ENCODE results near the gene IFI6. TPM values are rescaled to one million over a fixed set of nuclear protein-coding genes. Genes with fewer than 3 reads are reported as not detected.

The IFI6 gene
- total RNA-seq, 1 experiment from 2014 or later, result 14.8 TPM

GRCh38 chr1:27638805-27639204 lies 33.2 kb downstream of the IFI6 start (continued):
- TF ChIP-seq REST (IDR thresholded peaks at IDR 0.05; ENCODE audit: low read depth) (no peak), SP1 (IDR thresholded peaks at IDR 0.05; ENCODE audit: low read depth) (no peak)

- Histone ChIP-seq H3K9me3 (ENCODE audit: control insufficient read depth in 1 of 2, insufficient read depth in 1 of 2, low read depth in 1 of 2, low read length in 2 of 2) (no peaks in the 10 kb centered on the region), H3K4me2 (ENCODE audit: low read length) (no peak overlapping the region), H3K4me3 (replicated peaks in 1 of 2; ENCODE audit: low read depth in 1 of 2, low read length in 2 of 2) (no peak overlapping the region), H3K27me3 (ENCODE audit: insufficient read depth, low read length) (no peaks in the 10 kb centered on the region), H3K4me1 (ENCODE audit: control insufficient read depth in 1 of 2, insufficient read depth in 2 of 2, low read length in 2 of 2) (peaks cover 0 to 3% of the 10 kb centered on the region in 2 experiments; a peak in 1 of 4 replicates), H3K9me2 (ENCODE audit: insufficient read depth) (no peaks in the 10 kb centered on the region), H3K79me2 (ENCODE audit: insufficient read depth, low read length) (no peaks in the 10 kb centered on the region), H3K27ac (ENCODE audit: low read depth, low read length) (no peak overlapping the region), H4K20me1 (ENCODE audit: insufficient read depth) (no peaks in the 10 kb centered on the region), H3K9ac (ENCODE audit: low read length) (no peak overlapping the region), H3K36me3 (ENCODE audit: control insufficient read depth in 1 of 2, insufficient read depth in 2 of 2, low read length in 2 of 2) (no peaks in the 10 kb centered on the region), H2AFZ (ENCODE audit: low read depth, low read length, poor library complexity, severe bottlenecking) (no peak overlapping the region)
- TF ChIP-seq YY1 (IDR thresholded peaks at IDR 0.05; ENCODE audit: extremely low read depth, insufficient replicate concordance, low read depth, low read length), result no peak
- TF ChIP-seq CTCF (IDR thresholded peaks at IDR 0.05 in 2 of 3, conservative IDR thresholded peaks at IDR 0.05 in 1 of 3; ENCODE audit: borderline replicate concordance in 1 of 3, insufficient read depth in 1 of 3, low read depth in 2 of 3, low read length in 2 of 3), result no peak
- no peak for TF ChIP-seq ZNF274 (IDR thresholded peaks at IDR 0.05; ENCODE audit: low read depth, low read length)
- no peak for TF ChIP-seq ZFX (IDR thresholded peaks at IDR 0.05)
- no peak for TF ChIP-seq JUND (IDR thresholded peaks at IDR 0.05)
- TF ChIP-seq TCF7L2 (IDR thresholded peaks at IDR 0.05; ENCODE audit: borderline replicate concordance, extremely low read depth, insufficient read depth, insufficient read length), result no peak
- no peak for TF ChIP-seq POLR2A (IDR thresholded peaks at IDR 0.05; ENCODE audit: borderline replicate concordance, extremely low read depth, insufficient read depth, insufficient read length)
- no peak for TF ChIP-seq ATF3 (IDR thresholded peaks at IDR 0.05)
- no peak for TF ChIP-seq SIN3A (IDR thresholded peaks at IDR 0.05; ENCODE audit: low read depth)
- TF ChIP-seq FOSL1 (IDR thresholded peaks at IDR 0.05; ENCODE audit: low read depth), result no peak
- TF ChIP-seq EZH2 (IDR thresholded peaks at IDR 0.05), result no peak
- intact Hi-C loops (cut with micrococcal nuclease), result no loop called here
- ChIA-PET RAD21 (ENCODE audit: low non-redundant PET in 1 of 2, low total read pairs in 2 of 2, uncharacterized antibody in 2 of 2, unreplicated experiment in 2 of 2) (no interaction called here), CTCF (no interaction called here), POLR2A (no interaction called here)
- BruUV-seq (replicated peaks), result no TSS peak
- no peak for ATAC-seq
- DNase-seq (ENCODE audit: low read depth, low spot score), result no peak
These were observed 33.8 kb downstream of the IFI6 start for GRCh38 chr1:27638047-27638734.

Measured in HCT116 (cell line).